Measurements from ENCODE around the gene ZNHIT2.

GRCh38 chr11:65095427-65095826 is 22.1 kb downstream of the ZNHIT2 start:
- TF ChIP-seq CTCF (IDR thresholded peaks at IDR 0.05), result no peak
- TF ChIP-seq ZFX (IDR thresholded peaks at IDR 0.05; ENCODE audit: borderline replicate concordance), result no peak
